ENCODE results near the gene ALG8.
"Not testable (repeated sequence)": the region's sequence is repeated elsewhere in the genome, so short reads cannot be mapped to it uniquely, and the experiment has no call there.

ALG8 gene

GRCh38 chr11:78061088-78061920 is 78.1 kb downstream of the ALG8 start:
- Histone ChIP-seq H3K4me1 (peaks cover 0 to 3% (median 0%) of the 10 kb centered on the region in 10 experiments; a peak in 4 of 20 replicates), H3K36me3 (peaks cover 0 to 8% (median 0%) of the 10 kb centered on the region in 11 experiments; a peak in 3 of 22 replicates), H3K27ac (no peak overlapping the region), H3K4me2 (no peak overlapping the region), H3K9ac (no peak overlapping the region; a peak in 1 of 22 replicates), H3K4me3 (no peak overlapping the region), H3K27me3 (no peaks in the 10 kb centered on the region), H4K20me1 (no peaks in the 10 kb centered on the region; a peak in 1 of 22 replicates), H3K9me3 (replicated peaks in 1 of 11) (no peaks in the 10 kb centered on the region)
- TF ChIP-seq Cebpa-rat (IDR thresholded peaks at IDR 0.05), result no peak

- peaks cover 0 to 6% (median 0%) of the 10 kb centered on the region in 11 experiments; a peak in 2 of 22 replicates for H3K36me3 ChIP-seq
- no peak overlapping the region for H3K27ac ChIP-seq
- TF ChIP-seq Cebpa-rat (IDR thresholded peaks at IDR 0.05), result no peak
- no peaks in the 10 kb centered on the region; a peak in 1 of 22 replicates for H4K20me1 ChIP-seq
- H3K4me2 ChIP-seq, result no peak overlapping the region
- H3K4me3 ChIP-seq, result no peak overlapping the region
- H3K9ac ChIP-seq, result no peak overlapping the region
- no peaks in the 10 kb centered on the region for H3K27me3 ChIP-seq
- H3K9me3 ChIP-seq (replicated peaks in 1 of 11), result no peaks in the 10 kb centered on the region
- H3K4me1 ChIP-seq, result no peaks in the 10 kb centered on the region
These were observed 78.9 kb downstream of the ALG8 start for GRCh38 chr11:78060533-78060932.

GRCh38 chr11:78059749-78060328 is 79.6 kb downstream of the ALG8 start:
- H3K4me2 ChIP-seq; H3K9ac ChIP-seq; H3K36me3 ChIP-seq; H3K4me3 ChIP-seq; H4K20me1 ChIP-seq; H3K27ac ChIP-seq; H3K4me1 ChIP-seq; H3K9me3 ChIP-seq (replicated peaks in 1 of 11); H3K27me3 ChIP-seq: not testable (repeated sequence)

- Histone ChIP-seq H3K4me2 (no peak overlapping the region), H3K4me1 (no peaks in the 10 kb centered on the region), H3K4me3 (no peak overlapping the region), H3K9ac (no peak overlapping the region), H3K27ac (no peak overlapping the region), H3K27me3 (no peaks in the 10 kb centered on the region), H3K36me3 (no peaks in the 10 kb centered on the region), H4K20me1 (no peaks in the 10 kb centered on the region), H3K9me3 (replicated peaks in 1 of 11) (no peaks in the 10 kb centered on the region)
- TF ChIP-seq Cebpa-rat (IDR thresholded peaks at IDR 0.05), result no peak
These were observed 81.9 kb downstream of the ALG8 start for GRCh38 chr11:78057462-78058055.

- Histone ChIP-seq H3K27me3 (no peaks in the 10 kb centered on the region), H3K4me3 (no peak overlapping the region), H3K9me3 (replicated peaks in 1 of 11) (no peaks in the 10 kb centered on the region), H3K27ac (no peak overlapping the region), H3K9ac (no peak overlapping the region), H3K36me3 (no peaks in the 10 kb centered on the region), H4K20me1 (no peaks in the 10 kb centered on the region), H3K4me2 (no peak overlapping the region), H3K4me1 (peaks cover 0 to 9% (median 0%) of the 10 kb centered on the region in 10 experiments; a peak in 6 of 20 replicates)
- no peak for TF ChIP-seq Cebpa-rat (IDR thresholded peaks at IDR 0.05)
These were observed 83.3 kb downstream of the ALG8 start for GRCh38 chr11:78056093-78056492.

- Histone ChIP-seq H3K4me1 (peaks cover 0 to 13% (median 0%) of the 10 kb centered on the region in 10 experiments; a peak in 6 of 20 replicates), H3K27me3 (no peaks in the 10 kb centered on the region), H3K4me2 (no peak overlapping the region), H3K4me3 (no peak overlapping the region), H3K27ac (no peak overlapping the region), H3K36me3 (no peaks in the 10 kb centered on the region), H3K9me3 (replicated peaks in 1 of 11) (no peaks in the 10 kb centered on the region), H3K9ac (no peak overlapping the region), H4K20me1 (no peaks in the 10 kb centered on the region)
- no peak for TF ChIP-seq Cebpa-rat (IDR thresholded peaks at IDR 0.05)
These were observed 84.5 kb downstream of the ALG8 start for GRCh38 chr11:78054971-78055370.

GRCh38 chr11:78050964-78051831 is 88.2 kb downstream of the ALG8 start:
- H3K36me3 ChIP-seq, result no peaks in the 10 kb centered on the region
- peak overlapping the region in 2 of 11 experiments; percentile 23 to 49; a peak in 4 of 22 replicates for H3K27ac ChIP-seq
- no peak overlapping the region for H3K9ac ChIP-seq
- no peak overlapping the region for H3K4me3 ChIP-seq
- TF ChIP-seq Cebpa-rat (IDR thresholded peaks at IDR 0.05), result no peak
- H3K4me1 ChIP-seq, result peaks cover 0 to 14% (median 3%) of the 10 kb centered on the region in 10 experiments; a peak in 9 of 20 replicates
- no peaks in the 10 kb centered on the region for H3K9me3 ChIP-seq (replicated peaks in 1 of 11)
- H3K4me2 ChIP-seq, result peak overlapping the region in 3 of 11 experiments; percentile 31 to 46 (median 36); a peak in 5 of 22 replicates
- H4K20me1 ChIP-seq, result no peaks in the 10 kb centered on the region
- no peaks in the 10 kb centered on the region for H3K27me3 ChIP-seq
